Fibroblast of skin of back (primary cell): Measurements from ENCODE around the gene ZNF554.
"Not testable (repeated sequence)": the region's sequence is repeated elsewhere in the genome, so short reads cannot be mapped to it uniquely, and the experiment has no call there.

Experiments used
- DNase-seq: peaks from one replicate; pipeline ENCODE4 v3.0.0-alpha.2; 2013

Gene ZNF554

GRCh38 chr19:2808129-2808941 lies 11.3 kb upstream of the ZNF554 start:
- DNase-seq = no peak

GRCh38 chr19:2809387-2810140 lies 10.1 kb upstream of the ZNF554 start:
- no peak for DNase-seq

DNA sequence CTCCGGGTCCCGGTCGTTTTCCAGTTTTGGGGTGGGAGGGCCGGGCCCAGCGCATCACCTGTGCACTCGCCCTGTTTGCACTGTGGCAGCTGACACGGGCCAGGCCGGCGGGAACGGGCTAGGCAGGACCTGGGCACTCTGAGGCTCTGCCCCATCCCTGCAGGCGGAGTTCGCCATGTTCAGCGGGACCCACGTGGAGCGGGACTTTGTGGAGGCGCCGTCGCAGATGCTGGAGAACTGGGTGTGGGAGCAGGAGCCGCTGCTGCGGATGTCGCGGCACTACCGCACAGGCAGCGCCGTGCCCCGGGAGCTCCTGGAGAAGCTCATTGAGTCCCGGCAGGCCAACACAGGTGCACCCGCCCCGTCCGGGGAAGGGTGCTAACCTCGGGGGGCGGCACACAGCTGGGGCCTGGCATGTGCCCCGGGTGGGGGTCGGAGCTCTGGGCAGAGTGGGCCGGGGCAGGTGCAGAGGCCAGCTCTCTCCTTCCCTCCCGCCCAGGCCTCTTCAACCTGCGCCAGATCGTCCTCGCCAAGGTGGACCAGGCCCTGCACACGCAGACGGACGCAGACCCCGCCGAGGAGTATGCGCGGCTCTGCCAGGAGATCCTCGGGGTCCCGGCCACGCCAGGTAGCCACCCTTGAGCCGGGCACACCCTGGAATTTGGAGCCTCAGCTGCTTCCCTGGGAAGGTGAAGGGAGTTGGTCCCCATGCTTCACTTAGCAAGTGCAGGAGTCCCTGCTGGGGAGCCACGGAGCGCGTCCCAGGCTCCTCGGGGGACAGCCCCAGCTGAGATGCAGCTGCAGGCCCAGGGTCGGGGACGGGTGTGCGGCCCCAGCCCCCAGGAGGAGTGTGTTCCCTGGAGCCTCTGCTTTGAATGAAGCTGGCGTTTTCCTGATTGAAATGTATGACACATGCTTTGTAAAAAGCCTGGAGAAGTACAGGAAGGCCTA lies 9.3 kb upstream of the ZNF554 start:
- no peak for DNase-seq

GRCh38 chr19:2811221-2811722 lies 8.4 kb upstream of the ZNF554 start:
- DNase-seq = no peak

DNA sequence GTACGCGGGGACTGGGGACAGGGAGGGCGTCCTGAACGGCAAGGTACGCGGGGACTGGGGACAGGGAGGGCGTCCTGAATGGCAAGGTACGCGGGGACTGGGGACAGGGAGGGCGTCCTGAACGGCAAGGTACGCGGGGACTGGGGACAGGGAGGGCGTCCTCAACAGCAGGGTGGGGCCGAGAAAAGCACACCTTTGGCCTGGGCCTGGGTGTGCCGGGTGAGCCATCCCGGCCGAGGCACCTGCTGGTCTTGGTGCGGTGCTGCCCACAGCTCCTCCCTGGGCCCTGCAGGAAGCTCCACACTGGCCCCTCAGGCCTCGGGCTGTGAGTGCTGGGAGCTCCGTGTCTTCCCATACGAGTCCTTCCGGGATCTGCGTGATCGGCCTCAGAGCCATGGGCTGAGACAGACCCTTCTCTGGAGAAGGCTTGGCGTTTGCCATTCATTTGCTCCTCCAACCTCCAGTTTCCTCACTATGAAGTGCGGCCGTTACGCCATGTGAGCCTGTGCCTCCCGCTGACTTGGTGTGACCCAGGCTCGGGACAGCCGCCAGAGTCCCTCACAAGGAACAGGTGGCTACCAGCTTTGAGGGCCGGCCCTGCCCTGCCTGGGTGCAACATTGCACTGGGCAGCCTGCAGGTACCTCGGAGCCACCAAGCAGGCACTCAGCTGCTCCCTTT lies 7.8 kb upstream of the ZNF554 start:
- no peak for DNase-seq

GRCh38 chr19:2812414-2813234 lies 7.0 kb upstream of the ZNF554 start:
- no peak for DNase-seq

DNA sequence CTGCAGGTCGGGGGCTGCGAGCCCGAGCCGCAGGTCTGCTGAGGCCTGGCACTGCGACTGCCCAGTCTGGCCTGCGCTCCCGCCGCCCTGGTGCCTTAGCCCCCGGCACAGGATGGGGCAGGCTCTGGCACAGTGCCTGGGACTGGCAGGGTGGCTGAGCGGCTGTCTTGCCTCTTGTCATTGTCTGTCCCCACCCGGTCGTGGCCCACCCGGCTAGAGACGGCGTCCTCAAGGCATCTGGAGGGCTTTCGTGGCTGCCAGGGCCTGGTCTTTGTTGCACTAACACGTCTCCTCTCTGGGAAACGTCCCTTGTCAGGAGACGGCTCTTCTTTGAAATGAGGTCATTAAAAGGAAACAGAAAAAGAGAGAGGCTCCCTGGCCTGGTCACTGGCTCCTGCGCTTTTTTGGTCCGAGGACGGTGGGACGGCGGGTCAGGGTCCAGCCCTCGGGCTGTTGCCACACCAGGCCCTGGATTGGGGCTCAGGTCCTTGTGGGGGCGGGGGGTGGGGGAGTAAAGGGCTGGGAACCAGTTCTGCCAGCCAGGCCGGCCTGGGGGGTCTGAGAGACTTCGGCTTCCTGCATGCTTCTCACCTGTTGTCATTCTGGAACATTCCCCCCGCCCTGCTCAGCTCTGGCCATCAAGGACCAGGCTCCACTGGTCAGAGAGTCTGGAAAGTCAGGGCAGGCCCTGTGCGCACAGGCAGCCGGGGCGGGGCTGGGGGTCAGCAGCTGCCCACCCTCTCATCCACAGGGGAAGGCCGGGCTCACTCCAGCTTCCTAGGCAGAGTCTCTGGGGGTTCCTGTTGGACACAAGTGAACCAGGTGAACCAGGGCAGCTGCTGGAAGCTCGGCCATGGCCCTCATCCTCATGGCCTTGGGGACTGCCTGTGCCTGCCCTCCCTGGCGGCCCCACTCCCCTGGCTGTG lies 6.2 kb upstream of the ZNF554 start:
- no peak for DNase-seq

- DNase-seq = no peak
Observed at GRCh38 chr19:2814426-2814825, 5.2 kb upstream of the ZNF554 start.

GRCh38 chr19:2815191-2815614 lies 4.5 kb upstream of the ZNF554 start:
- no peak for DNase-seq

DNA sequence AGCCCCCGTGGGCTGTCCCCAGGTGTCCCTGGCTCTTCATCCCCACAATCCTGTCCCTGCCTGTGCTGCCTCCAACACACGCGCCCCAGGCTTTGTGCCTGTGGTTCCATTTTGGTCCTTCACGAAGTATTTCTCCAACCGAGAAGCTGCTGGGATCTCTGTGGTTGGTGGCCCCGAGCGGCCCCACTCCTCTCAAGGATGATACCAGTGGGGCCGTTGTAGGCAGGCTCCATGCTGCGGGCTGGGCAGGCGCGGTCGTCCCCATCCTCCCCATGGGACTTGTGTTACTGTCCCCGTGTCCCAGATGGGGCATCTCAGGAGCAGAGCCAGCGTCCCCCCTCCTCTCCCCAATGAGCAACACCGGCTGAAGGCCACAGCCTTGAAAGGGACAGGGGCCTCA lies 3.7 kb upstream of the ZNF554 start:
- DNase-seq = no peak

DNA sequence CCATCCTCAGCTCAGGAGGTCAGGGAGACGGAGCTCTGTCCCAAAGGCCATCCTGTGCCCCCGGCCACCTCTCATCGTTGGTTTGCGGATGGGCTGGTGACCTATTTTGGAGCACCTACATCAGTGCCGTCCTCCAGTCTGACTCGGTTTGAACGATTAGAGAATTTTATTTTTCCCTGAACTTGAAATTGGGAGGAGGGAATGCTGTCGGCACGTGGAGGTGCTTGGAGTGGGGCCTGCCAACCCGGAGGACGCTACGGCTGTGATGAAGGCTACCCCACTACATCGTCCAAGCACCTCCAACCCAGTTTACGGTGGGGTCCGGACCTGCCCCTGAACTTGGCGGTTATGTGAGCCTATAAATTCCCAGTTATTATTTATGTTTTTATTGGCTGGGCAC lies 3.0 kb upstream of the ZNF554 start:
- DNase-seq = no peak

DNA sequence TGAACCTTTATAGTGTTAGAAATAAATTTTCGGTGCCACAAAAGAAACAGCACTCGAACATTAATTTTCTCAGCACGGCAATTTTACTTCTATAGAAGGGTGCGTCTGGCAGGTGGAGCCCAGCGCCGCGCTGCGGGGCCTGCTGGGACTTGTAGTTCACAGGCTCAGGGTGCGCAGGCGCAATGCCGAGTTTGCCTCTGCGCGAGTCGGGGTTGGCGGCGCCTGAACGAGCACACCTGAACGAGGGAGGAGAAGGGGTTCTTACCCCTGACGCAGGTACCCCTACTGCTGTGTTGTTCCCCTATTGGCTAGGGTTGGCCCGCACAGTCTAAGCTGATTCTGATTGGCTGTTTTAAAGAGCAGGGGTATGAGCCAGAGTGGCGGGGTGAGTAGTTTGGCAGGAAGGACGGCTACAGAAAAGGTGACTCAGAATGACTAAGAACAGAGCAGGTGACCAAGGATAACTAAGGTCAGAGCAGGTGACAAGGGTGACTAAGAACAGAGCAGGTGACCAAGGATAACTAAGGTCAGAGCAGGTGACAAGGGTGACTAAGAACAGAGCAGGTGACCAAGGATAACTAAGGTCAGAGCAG lies 2.3 kb upstream of the ZNF554 start:
- not testable (repeated sequence) for DNase-seq

- no peak for DNase-seq
Observed at GRCh38 chr19:2820112-2820702, 539 bp downstream of the ZNF554 start.

- DNase-seq = no peak
Observed at GRCh38 chr19:2822846-2823245, 3.2 kb downstream of the ZNF554 start.

- no peak for DNase-seq
Observed at GRCh38 chr19:2823646-2824045, 4.0 kb downstream of the ZNF554 start.

DNA sequence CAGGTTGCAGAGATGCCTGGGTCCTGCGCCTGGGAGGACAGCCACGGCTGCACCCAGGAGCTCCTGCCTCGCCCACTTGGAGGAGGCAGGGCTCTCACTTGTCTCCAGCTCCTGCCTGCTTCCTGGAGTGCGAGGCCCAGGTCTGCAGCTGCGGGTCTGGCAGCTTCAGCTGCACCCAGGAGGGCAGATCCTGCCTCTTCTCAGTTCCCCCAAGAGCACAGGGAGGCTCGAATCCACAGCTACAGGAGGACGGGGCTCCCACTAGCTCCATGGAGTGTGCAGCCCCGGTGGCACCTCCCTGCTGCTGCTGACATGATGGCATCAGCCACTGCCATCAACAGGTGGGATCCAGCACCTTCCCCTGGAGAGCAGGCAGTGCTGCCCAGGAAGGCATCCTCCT lies 4.5 kb downstream of the ZNF554 start:
- DNase-seq = no peak

DNA sequence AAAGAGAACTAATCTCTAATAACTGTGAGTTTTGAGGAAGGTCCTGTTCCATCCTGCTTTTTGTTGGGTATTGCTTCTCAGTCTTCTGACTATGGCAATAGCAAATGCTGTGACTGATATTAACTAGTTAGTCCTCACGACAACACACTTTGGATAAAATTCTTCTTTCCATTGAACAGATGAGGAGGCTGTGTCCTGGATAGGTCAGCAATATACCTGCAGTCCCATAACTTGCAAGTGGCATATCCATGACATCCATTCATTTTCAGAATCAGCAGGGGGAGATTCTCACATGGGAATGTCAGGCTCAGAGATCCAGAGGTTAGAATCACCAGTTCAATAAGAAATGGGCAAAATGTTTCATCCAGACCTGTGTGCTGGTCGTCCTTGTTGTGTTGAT lies 7.4 kb downstream of the ZNF554 start:
- no peak for DNase-seq

- DNase-seq = no peak
Observed at GRCh38 chr19:2827840-2828489, 8.3 kb downstream of the ZNF554 start.
